GM12878 (cell line): ENCODE results near the gene PRRC2A. TPM values are rescaled to one million over a fixed set of nuclear protein-coding genes. Genes with fewer than 3 reads are reported as not detected.

ENCODE experiments used
- CEBPZ ChIP-seq: fragments of 150-350 bp; IDR thresholded peaks from 2 replicates; pipeline ENCODE4 v1.6.1; 2016; ENCODE audit warnings: low read depth, low read length
- E4F1 ChIP-seq: fragments of 450-650 bp; IDR thresholded peaks from 2 replicates; pipeline ENCODE4 v1.6.1; 2018; ENCODE audit warnings: borderline replicate concordance, mild to moderate bottlenecking; ENCODE audit not compliant: partially characterized antibody
- EZH2 ChIP-seq: IDR thresholded peaks from 2 replicates; pipeline ENCODE4 v1.6.1; 2012; ENCODE audit warnings: low read depth, mild to moderate bottlenecking, control low read depth, inconsistent platforms, low read length, borderline replicate concordance; ENCODE audit not compliant: control insufficient read depth
- ZNF622 ChIP-seq: fragments of 450-650 bp; IDR thresholded peaks from 2 replicates; pipeline ENCODE4 v1.6.1; 2017; ENCODE audit warnings: mild to moderate bottlenecking, inconsistent platforms
- polyA plus RNA-seq, 11 experiments: library from polyadenylated mRNA; depleted of rRNA in 4 of 11; unstranded in 6 of 11; stranded (reverse) in 5 of 11; fragments of >200 nt; fragmentation: Nextera tagmentation in 4 of 11; fragmentation: Illumina TruSeq in 1 of 11; extraction: Ambion mirVana in 4 of 11; extraction: Trizol in 1 of 11; gene quantifications; 1 replicate in 1 of 11; 2 replicates in 10 of 11; pipeline versions ENCODE4 v1.2.1 to v1.2.3, GENCODE V29; 2011 to 2016; ENCODE audit warnings: inconsistent platforms in 2 of 11, missing spikeins in 2 of 11, low read depth in 1 of 11
- total RNA-seq, 4 experiments: library from RNA; depleted of rRNA in 3 of 4; stranded (reverse); fragments of >200 nt in 3 of 4; fragmentation: Illumina TruSeq in 1 of 4; extraction: Trizol in 1 of 4; gene quantifications; 2 replicates each; pipeline versions ENCODE4 v1.2.1 to v1.2.3, GENCODE V29; 2013 to 2021

Gene PRRC2A
- total and polyA plus RNA-seq, 10 of the 15 experiments (the other 5 are each of a cell fraction or from before 2014, with no cell fraction given), result 0.40 to 244 (median 61.3) TPM

DNA sequence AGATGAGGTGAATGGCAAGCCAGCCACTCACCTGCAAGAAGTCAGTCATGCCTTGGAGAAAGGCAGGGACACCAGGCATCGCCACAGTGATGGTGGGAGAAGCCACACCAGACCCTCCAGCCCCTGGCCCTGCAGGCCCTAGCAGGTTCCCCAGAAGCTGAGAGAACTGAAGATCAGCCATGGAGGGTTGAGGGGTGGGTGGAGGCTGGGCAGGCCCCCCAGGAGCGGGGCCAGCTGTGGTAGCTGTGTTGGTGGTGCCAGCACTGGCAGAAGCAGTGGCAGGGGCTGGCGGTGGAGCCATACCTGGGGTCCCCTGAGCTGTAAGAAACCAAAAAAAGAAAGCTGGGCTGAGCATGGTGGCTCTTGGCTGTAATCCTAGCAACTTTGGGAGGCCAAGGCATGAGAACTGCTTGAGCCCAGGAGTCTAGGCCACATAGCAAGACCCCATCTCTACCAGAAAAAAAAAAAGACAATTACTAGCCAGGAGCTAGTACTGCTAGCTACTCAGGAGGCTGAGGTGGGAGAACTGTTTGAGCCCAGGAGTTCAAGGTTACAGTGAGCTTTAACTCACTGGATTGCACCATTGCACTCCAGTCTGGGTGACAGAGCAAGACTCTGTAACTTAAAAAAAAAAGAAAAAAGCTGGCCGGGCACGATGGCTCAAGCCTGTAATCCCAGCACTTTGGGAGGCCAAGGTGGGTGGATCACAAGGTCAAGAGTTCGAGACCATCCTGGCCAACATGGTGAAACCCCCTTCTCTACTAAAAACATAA lies 22.5 kb downstream of the PRRC2A start (continued):
- TF ChIP-seq CEBPZ (no peak), E4F1 (no peak), EZH2 (no peak), ZNF622 (no peak)
